HG03521 (cell line): ENCODE data around the gene ATP2A3.
"Not testable (repeated sequence)": the region's sequence is repeated elsewhere in the genome, so short reads cannot be mapped to it uniquely, and the experiment has no call there.

Source experiments
- ATAC-seq: cut with Tn5 transposase; IDR thresholded peaks from one replicate; pipeline ENCODE4 v1.9.1; 2021; ENCODE audit warnings: mild to moderate bottlenecking, moderate library complexity; ENCODE audit not compliant: unreplicated experiment

Gene ATP2A3

GRCh38 chr17:3992370-3992769 lies 28.1 kb upstream of the ATP2A3 start:
- no peak for ATAC-seq

GRCh38 chr17:3991699-3992098 lies 27.5 kb upstream of the ATP2A3 start:
- not testable (repeated sequence) for ATAC-seq

GRCh38 chr17:3990386-3991127 lies 26.3 kb upstream of the ATP2A3 start:
- ATAC-seq: no peak

- ATAC-seq: no peak
Observed at GRCh38 chr17:3989041-3989886, 25.0 kb upstream of the ATP2A3 start.

- ATAC-seq: no peak
Observed at GRCh38 chr17:3988297-3989040, 24.2 kb upstream of the ATP2A3 start.

GRCh38 chr17:3986939-3987335 lies 22.7 kb upstream of the ATP2A3 start:
- no peak for ATAC-seq

GRCh38 chr17:3986270-3986938 lies 22.2 kb upstream of the ATP2A3 start:
- no peak for ATAC-seq

- no peak for ATAC-seq
Observed at GRCh38 chr17:3985846-3986245, 21.6 kb upstream of the ATP2A3 start.

GRCh38 chr17:3983606-3984484 lies 19.6 kb upstream of the ATP2A3 start:
- ATAC-seq: no peak

- ATAC-seq: no peak
Observed at GRCh38 chr17:3982541-3983017, 18.3 kb upstream of the ATP2A3 start.

- ATAC-seq: no peak
Observed at GRCh38 chr17:3982113-3982512, 17.9 kb upstream of the ATP2A3 start.

- ATAC-seq: no peak
Observed at GRCh38 chr17:3981455-3981854, 17.2 kb upstream of the ATP2A3 start.

- ATAC-seq: no peak
Observed at GRCh38 chr17:3980381-3981014, 16.3 kb upstream of the ATP2A3 start.

GRCh38 chr17:3979290-3979611 lies 15.0 kb upstream of the ATP2A3 start:
- ATAC-seq: no peak

GRCh38 chr17:3978421-3979289 lies 14.4 kb upstream of the ATP2A3 start:
- no peak for ATAC-seq

- ATAC-seq: no peak
Observed at GRCh38 chr17:3977387-3977786, 13.2 kb upstream of the ATP2A3 start.

GRCh38 chr17:3976675-3977171 lies 12.5 kb upstream of the ATP2A3 start:
- ATAC-seq: no peak

GRCh38 chr17:3974980-3975379 lies 10.7 kb upstream of the ATP2A3 start:
- no peak for ATAC-seq
